Breast epithelium (tissue), 3 donors: ENCODE measurements around the gene LPO.

ENCODE experiments used
- CTCF ChIP-seq, 3 donors: fragments of 450-650 bp; IDR thresholded peaks; one replicate each; pipeline ENCODE4 v1.5.1; 2016 to 2017; ENCODE audit warnings: antibody characterized with exemption in 3 of 3, mild to moderate bottlenecking in 3 of 3, moderate library complexity in 3 of 3
- POLR2A ChIP-seq: fragments of 450-650 bp; IDR thresholded peaks from one replicate; pipeline ENCODE4 v1.6.1; 2016; ENCODE audit warnings: antibody characterized with exemption, mild to moderate bottlenecking, moderate library complexity
- POLR2AphosphoS5 ChIP-seq, 3 donors: sonication (generic); formaldehyde crosslinking; IDR thresholded peaks; one replicate each; pipeline ENCODE4 v1.6.1; 2017; ENCODE audit warnings: antibody characterized with exemption in 3 of 3

- no peak for TF ChIP-seq POLR2A
- no peak for TF ChIP-seq CTCF (IDR thresholded peaks at IDR 0.05)
- no peak for TF ChIP-seq POLR2AphosphoS5 (IDR thresholded peaks at IDR 0.05)
Measured at GRCh38 chr17:58196610-58197009, 41.8 kb upstream of the LPO start.
